Measurements from ENCODE around the gene SLC37A1. TPM values are rescaled to one million over a fixed set of nuclear protein-coding genes. Genes with fewer than 3 reads are reported as not detected.

Gene SLC37A1
- total RNA-seq, 2 donors from 2014 or later, result 21.0 to 24.0 TPM

GRCh38 chr21:42561762-42562650, 48.4 kb downstream of the SLC37A1 start:
- Mint-ChIP-seq H3K27me3 (no peaks in the 10 kb centered on the region), H3K4me1 (peaks cover 2% of the 10 kb centered on the region), H3K27ac (no peak overlapping the region), H3K4me3 (no peak overlapping the region), H3K36me3 (ENCODE audit: low read depth) (peaks cover 2% of the 10 kb centered on the region)
- ATAC-seq (no peak), DNase-seq (no peak)
- H3K9me3 ChIP-seq (ENCODE audit: control insufficient read depth, low read length, poor library complexity, severe bottlenecking), result no peaks in the 10 kb centered on the region

- DNase-seq (no peak), ATAC-seq (no peak)
- H3K9me3 ChIP-seq (ENCODE audit: control insufficient read depth, low read length, poor library complexity, severe bottlenecking), result no peaks in the 10 kb centered on the region
- H3K4me3 Mint-ChIP-seq, result no peak overlapping the region
- peaks cover 2% of the 10 kb centered on the region for H3K4me1 Mint-ChIP-seq
- no peaks in the 10 kb centered on the region for H3K27me3 Mint-ChIP-seq
- peaks cover 2% of the 10 kb centered on the region for H3K36me3 Mint-ChIP-seq (ENCODE audit: low read depth)
- H3K27ac Mint-ChIP-seq, result no peak overlapping the region
Observed at GRCh38 chr21:42562816-42563215, 49.2 kb downstream of the SLC37A1 start.

GRCh38 chr21:42563261-42563660, 49.6 kb downstream of the SLC37A1 start:
- Mint-ChIP-seq H3K4me3 (no peak overlapping the region), H3K4me1 (peaks cover 2% of the 10 kb centered on the region), H3K27me3 (no peaks in the 10 kb centered on the region), H3K27ac (no peak overlapping the region), H3K36me3 (ENCODE audit: low read depth) (peaks cover 2% of the 10 kb centered on the region)
- ATAC-seq (no peak), DNase-seq (no peak)
- H3K9me3 ChIP-seq (ENCODE audit: control insufficient read depth, low read length, poor library complexity, severe bottlenecking), result no peaks in the 10 kb centered on the region

DNA sequence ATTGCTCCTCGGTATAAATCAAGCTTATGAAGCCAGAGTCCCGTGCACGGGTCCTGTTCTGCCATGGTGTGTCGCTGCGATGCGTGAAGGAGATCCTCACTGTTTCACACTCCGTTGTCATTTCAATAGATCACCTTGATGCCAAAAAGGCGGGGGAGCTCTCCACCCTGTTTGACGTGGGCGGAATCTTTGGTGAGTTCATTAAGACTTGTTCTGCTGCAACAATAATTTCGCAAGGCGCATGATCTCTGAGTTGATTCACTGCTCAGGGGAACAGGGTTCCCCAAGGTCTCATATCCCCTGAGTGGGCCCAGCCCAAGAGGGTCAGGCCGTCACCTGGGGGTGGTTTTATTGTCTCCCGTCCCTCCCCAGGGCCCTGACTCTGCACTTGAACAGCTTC, 50.0 kb downstream of the SLC37A1 start:
- H3K36me3 Mint-ChIP-seq (ENCODE audit: low read depth), result peaks cover 2% of the 10 kb centered on the region
- H3K9me3 ChIP-seq (ENCODE audit: control insufficient read depth, low read length, poor library complexity, severe bottlenecking), result no peaks in the 10 kb centered on the region
- no peaks in the 10 kb centered on the region for H3K27me3 Mint-ChIP-seq
- H3K4me1 Mint-ChIP-seq, result peaks cover 2% of the 10 kb centered on the region
- no peak overlapping the region for H3K4me3 Mint-ChIP-seq
- ATAC-seq (no peak), DNase-seq (no peak)
- no peak overlapping the region for H3K27ac Mint-ChIP-seq

GRCh38 chr21:42564561-42564971, 50.9 kb downstream of the SLC37A1 start:
- H3K36me3 Mint-ChIP-seq (ENCODE audit: low read depth), result peaks cover 2% of the 10 kb centered on the region
- no peaks in the 10 kb centered on the region for H3K27me3 Mint-ChIP-seq
- H3K27ac Mint-ChIP-seq, result no peak overlapping the region
- no peak for ATAC-seq
- no peaks in the 10 kb centered on the region for H3K9me3 ChIP-seq (ENCODE audit: control insufficient read depth, low read length, poor library complexity, severe bottlenecking)
- DNase-seq, result peak in 1 of 3 donors; percentile 3
- peaks cover 2% of the 10 kb centered on the region for H3K4me1 Mint-ChIP-seq
- H3K4me3 Mint-ChIP-seq, result no peak overlapping the region

DNA sequence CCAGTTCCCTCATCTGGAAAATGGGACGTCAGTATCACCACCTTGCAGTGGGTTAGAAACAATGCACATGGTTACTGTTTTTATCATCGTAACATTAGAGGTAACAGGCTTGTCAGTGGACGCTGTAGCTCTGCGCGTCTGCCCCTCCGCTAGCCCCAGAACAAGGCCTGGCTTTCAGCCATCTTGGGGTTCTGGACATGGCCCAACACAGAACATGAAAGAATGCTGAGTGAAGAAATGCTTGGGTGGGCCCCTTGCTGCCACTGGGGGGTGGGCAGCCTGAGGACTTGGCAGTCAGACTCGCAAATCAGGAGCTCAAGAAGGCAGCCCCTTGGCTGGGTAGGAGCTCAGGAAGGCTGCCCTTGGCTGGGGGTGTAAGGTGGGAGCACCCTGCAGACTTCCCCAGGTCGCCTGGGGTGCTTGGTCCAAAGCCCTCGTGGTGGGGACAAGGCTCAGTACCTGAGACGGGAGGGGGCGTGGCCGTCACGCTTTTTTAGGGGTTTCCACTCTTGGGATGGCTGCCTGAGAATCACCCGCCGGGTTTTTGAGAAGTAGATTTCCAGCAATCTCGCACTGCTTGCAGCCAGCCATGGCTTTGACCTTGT, 51.7 kb downstream of the SLC37A1 start:
- no peaks in the 10 kb centered on the region for H3K9me3 ChIP-seq (ENCODE audit: control insufficient read depth, low read length, poor library complexity, severe bottlenecking)
- Mint-ChIP-seq H3K27me3 (no peaks in the 10 kb centered on the region), H3K4me3 (no peak overlapping the region), H3K27ac (no peak overlapping the region), H3K36me3 (ENCODE audit: low read depth) (peaks cover 2% of the 10 kb centered on the region), H3K4me1 (peaks cover 2% of the 10 kb centered on the region)
- no peak for ATAC-seq
- DNase-seq, result no peak

DNA sequence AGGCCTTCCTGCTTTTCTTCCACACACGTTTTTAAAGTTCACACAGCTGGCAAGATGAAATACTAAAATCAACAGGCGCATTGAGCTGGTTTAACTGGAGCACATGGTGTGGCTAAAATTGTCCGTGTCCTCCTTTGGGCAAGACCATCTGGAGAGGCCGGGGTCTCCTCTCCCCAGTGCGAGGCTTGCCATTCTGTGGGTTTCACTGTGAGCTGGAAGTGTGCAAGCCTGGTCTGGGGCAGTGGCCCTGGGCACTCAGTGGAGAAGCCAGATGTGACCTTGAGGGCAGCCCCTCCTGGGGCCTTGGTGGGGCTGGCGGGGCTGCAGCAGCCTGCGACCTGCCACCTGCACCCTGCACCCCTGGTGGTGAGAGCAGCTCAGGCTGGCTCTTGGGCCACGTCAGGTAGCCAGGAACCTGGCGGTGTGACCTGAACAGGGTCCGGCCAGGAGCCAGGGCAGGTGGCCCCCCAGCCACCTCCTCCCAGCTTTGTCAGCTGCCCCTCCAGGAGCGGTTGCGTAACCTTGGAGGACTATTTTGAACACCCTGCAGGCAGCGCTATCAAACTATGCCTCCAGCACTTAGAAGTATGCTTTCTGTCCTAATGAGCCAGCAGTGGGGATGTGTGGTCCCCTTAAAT, 52.4 kb downstream of the SLC37A1 start:
- no peak for DNase-seq
- H3K9me3 ChIP-seq (ENCODE audit: control insufficient read depth, low read length, poor library complexity, severe bottlenecking), result no peaks in the 10 kb centered on the region
- Mint-ChIP-seq H3K4me3 (no peak overlapping the region), H3K27ac (no peak overlapping the region), H3K27me3 (no peaks in the 10 kb centered on the region), H3K4me1 (peaks cover 2% of the 10 kb centered on the region), H3K36me3 (ENCODE audit: low read depth) (peaks cover 2% of the 10 kb centered on the region)
- no peak for ATAC-seq

- H3K36me3 Mint-ChIP-seq (ENCODE audit: low read depth), result peaks cover 2% of the 10 kb centered on the region
- ATAC-seq (no peak), DNase-seq (no peak)
- H3K4me3 Mint-ChIP-seq, result no peak overlapping the region
- no peak overlapping the region for H3K27ac Mint-ChIP-seq
- H3K9me3 ChIP-seq (ENCODE audit: control insufficient read depth, low read length, poor library complexity, severe bottlenecking), result no peaks in the 10 kb centered on the region
- H3K27me3 Mint-ChIP-seq, result no peaks in the 10 kb centered on the region
- H3K4me1 Mint-ChIP-seq, result peaks cover 5% of the 10 kb centered on the region
Observed at GRCh38 chr21:42566524-42567213, 53.0 kb downstream of the SLC37A1 start.

DNA sequence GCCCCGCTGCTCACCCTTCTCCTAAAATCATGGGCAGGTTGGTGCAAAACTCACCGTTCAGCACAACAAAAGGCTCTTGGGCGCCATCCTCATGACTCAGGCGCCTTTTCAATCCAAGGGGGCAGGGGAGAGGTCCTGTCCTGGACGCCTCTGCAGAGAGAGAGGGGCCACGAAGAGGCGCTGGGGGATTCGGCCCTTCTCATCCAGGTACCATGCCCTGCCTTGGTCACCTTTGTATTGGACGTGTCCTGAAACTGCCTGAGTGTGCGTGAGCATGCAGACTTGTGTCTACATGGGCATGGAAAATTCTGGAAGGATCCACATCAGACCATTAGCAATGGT, 53.5 kb downstream of the SLC37A1 start:
- Mint-ChIP-seq H3K36me3 (ENCODE audit: low read depth) (peaks cover 4% of the 10 kb centered on the region), H3K4me3 (no peak overlapping the region), H3K27me3 (no peaks in the 10 kb centered on the region), H3K4me1 (peaks cover 9% of the 10 kb centered on the region), H3K27ac (no peak overlapping the region)
- H3K9me3 ChIP-seq (ENCODE audit: control insufficient read depth, low read length, poor library complexity, severe bottlenecking), result no peaks in the 10 kb centered on the region
- ATAC-seq, result no peak
- no peak for DNase-seq

GRCh38 chr21:42567861-42568260, 54.2 kb downstream of the SLC37A1 start:
- ATAC-seq (no peak), DNase-seq (no peak)
- H3K27me3 Mint-ChIP-seq, result no peaks in the 10 kb centered on the region
- H3K4me1 Mint-ChIP-seq, result peaks cover 9% of the 10 kb centered on the region
- H3K36me3 Mint-ChIP-seq (ENCODE audit: low read depth), result peaks cover 8% of the 10 kb centered on the region
- no peak overlapping the region for H3K4me3 Mint-ChIP-seq
- H3K9me3 ChIP-seq (ENCODE audit: control insufficient read depth, low read length, poor library complexity, severe bottlenecking), result no peaks in the 10 kb centered on the region
- H3K27ac Mint-ChIP-seq, result no peak overlapping the region

DNA sequence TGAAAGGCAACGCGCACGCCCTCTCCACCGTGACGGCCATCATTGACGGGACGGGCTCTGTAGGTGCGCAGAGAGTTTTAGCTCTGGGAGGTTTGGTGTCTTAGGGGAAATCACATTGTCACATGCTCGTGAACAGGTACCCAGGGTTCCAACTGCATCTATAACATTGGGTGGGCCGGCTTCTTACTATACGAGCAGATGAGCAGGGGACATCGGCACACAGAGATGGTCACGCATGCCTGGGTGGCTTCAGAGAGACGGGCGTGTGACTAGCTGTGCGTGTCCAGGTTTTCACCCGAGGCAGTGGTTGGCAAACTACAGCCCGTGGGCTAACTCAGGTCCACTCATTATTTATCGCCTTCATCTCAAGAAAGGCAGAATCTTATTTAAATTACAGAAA, 54.7 kb downstream of the SLC37A1 start:
- no peak overlapping the region for H3K4me3 Mint-ChIP-seq
- H3K27ac Mint-ChIP-seq, result no peak overlapping the region
- no peak for DNase-seq
- ATAC-seq, result no peak
- H3K4me1 Mint-ChIP-seq, result peaks cover 9% of the 10 kb centered on the region
- H3K27me3 Mint-ChIP-seq, result no peaks in the 10 kb centered on the region
- H3K9me3 ChIP-seq (ENCODE audit: control insufficient read depth, low read length, poor library complexity, severe bottlenecking), result no peaks in the 10 kb centered on the region
- peaks cover 8% of the 10 kb centered on the region for H3K36me3 Mint-ChIP-seq (ENCODE audit: low read depth)

DNA sequence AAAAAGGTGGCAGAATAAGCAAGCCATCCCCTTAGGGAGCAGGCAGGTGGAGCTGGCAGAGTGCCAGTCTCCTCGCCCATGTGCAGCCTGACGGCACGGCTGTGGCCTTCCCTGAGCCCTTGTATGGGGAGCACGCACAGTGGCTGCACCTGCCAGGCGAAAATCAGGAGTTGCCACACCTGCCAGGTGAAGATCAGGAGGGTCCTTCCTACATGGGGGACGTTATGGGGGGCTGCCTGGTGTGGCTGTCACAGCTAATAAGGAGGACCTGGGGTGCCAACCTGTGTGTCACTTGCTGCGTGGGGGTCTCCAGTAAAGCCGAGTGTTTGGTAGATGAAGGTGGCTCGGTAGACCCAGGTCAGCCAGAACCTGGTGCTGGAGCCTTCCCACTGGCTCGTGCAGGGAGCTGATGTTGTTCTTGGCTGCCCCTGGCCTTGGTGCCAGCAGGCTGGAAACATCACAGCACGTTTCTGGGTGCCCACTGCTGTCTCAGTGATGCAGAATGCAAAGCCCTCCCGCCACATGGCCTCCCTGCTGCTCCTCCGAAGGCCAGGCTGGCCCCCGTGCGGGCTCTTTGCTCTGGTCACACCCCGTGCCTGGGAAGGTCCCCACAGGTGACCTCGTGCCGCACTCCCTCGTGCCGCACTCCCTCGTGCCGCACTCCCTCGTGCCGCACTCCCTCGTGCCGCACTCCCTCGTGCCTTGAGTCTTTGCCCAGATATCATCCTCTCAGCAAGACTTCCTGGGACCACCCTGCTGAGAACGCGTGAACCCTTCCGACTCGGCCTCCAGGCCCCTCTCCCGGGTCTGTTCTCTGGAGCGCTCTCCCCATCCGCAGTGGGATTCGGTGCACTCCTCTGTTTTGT, 55.4 kb downstream of the SLC37A1 start:
- DNase-seq, result peak in 2 of 3 donors; percentile 1 to 8
- ATAC-seq, result no peak
- H3K4me1 Mint-ChIP-seq, result peaks cover 9% of the 10 kb centered on the region
- no peak overlapping the region for H3K4me3 Mint-ChIP-seq
- H3K9me3 ChIP-seq (ENCODE audit: control insufficient read depth, low read length, poor library complexity, severe bottlenecking), result no peaks in the 10 kb centered on the region
- peaks cover 8% of the 10 kb centered on the region for H3K36me3 Mint-ChIP-seq (ENCODE audit: low read depth)
- no peaks in the 10 kb centered on the region for H3K27me3 Mint-ChIP-seq
- H3K27ac Mint-ChIP-seq, result no peak overlapping the region
